Ovary (tissue), 3 donors: ENCODE measurements around the gene MRPS23.

Experiments used
- EP300 ChIP-seq: sonication (generic); formaldehyde crosslinking; IDR thresholded peaks from one replicate; pipeline ENCODE4 v1.6.1; 2017; ENCODE audit warnings: antibody characterized with exemption
- TF ChIP-seq, protein P1 (sequence below), 3 donors: fragments of 450-650 bp in 2 of 3; fragments of 200-600 bp in 1 of 3; IDR thresholded peaks; one replicate each; pipeline versions ENCODE4 v1.5.1 to v1.8.0; 2016 to 2022; ENCODE audit warnings: antibody characterized with exemption in 3 of 3, mild to moderate bottlenecking in 1 of 3
- donor health status: DM: no; HTN: no; CAD: no.

DNA sequence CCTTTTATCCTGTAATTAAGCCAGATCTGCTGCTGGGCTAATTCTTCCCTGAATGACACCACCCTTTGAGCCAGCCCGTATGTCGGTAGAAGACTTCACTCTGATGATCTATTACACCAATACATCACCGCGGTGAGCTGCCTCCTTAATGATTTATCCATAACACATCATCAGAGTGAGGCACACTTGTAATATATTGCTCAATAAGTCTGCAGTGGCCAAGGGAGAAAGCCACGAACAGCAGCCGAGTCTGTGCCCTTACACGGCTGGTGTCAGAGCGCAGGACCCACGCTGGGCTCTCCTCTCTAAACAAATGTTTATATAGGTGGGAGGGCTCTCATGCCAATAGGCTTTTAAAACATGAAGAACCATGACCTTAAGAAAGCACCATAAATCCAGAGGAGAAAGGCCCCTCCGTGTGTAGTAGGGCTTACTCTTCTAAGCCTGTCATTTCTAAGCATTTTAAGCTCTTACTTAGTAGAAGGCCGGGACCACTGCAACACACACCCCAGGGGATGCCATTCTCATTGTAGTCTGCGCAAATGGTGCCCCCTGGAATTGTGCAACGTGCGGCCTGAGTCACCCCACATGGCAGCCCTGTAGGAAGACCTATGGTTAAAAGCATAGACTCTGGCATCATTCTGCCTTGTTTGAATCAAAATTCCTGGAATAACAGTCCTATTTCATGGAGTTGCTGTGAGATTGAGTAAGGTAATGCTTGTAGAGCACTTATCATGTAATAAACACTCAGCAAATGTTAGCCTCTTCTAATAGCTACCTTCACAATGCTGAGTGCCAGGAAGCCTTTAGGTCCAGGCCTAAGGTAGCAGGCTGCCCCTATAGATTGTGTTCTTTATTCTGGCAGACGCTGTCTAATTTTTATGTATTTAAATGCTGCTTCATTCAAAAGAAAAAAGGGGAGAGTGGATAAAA, 26.1 kb downstream of the MRPS23 start:
- TF ChIP-seq, protein P1, sequence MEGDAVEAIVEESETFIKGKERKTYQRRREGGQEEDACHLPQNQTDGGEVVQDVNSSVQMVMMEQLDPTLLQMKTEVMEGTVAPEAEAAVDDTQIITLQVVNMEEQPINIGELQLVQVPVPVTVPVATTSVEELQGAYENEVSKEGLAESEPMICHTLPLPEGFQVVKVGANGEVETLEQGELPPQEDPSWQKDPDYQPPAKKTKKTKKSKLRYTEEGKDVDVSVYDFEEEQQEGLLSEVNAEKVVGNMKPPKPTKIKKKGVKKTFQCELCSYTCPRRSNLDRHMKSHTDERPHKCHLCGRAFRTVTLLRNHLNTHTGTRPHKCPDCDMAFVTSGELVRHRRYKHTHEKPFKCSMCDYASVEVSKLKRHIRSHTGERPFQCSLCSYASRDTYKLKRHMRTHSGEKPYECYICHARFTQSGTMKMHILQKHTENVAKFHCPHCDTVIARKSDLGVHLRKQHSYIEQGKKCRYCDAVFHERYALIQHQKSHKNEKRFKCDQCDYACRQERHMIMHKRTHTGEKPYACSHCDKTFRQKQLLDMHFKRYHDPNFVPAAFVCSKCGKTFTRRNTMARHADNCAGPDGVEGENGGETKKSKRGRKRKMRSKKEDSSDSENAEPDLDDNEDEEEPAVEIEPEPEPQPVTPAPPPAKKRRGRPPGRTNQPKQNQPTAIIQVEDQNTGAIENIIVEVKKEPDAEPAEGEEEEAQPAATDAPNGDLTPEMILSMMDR (IDR thresholded peaks at IDR 0.05) = no peak
- no peak for TF ChIP-seq EP300
